GM21367 (cell line): Measurements from ENCODE around the gene TXNRD2.
"Not testable (repeated sequence)": the region's sequence is repeated elsewhere in the genome, so short reads cannot be mapped to it uniquely, and the experiment has no call there.

Experiments used
- ATAC-seq: cut with Tn5 transposase; IDR thresholded peaks from one replicate; pipeline ENCODE4 v1.9.1; 2021; ENCODE audit not compliant: unreplicated experiment

Gene TXNRD2

DNA sequence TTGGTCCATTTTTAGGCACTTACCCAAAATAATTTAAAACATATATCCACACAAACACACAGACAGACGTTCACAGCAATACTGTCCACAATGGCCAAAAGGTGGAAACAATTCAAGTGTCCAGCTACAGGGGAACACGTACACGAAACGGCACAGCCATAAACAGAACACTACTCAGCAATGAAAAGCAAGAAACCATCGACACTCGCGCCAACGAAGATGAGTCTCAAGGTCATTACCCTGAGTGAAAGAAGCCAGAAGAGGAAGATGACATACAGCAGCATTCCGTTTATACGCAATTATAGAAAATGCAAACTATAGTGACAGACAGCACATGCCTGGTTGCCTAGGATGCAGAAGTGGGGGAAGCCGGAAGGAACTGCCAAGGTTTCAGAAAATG lies 13.4 kb downstream of the TXNRD2 start:
- no peak for ATAC-seq

DNA sequence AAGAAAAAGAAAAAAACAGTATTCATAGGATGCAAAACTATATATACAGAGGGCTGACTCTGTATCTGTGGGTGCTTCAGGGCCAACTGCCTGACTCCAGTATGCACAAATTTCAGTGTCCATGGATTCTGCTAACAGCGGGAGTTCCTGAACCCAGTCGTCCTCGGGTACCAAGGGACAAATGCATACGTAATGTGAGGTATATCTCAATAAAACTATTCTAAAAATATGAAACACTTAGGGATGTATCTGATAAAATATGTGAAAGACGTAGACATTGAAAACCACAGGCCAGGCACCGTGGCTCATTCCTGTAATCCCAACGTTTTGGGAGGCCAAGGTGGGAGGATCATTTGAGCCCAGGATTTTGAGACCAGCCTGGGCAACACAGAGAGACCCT lies 13.9 kb downstream of the TXNRD2 start:
- ATAC-seq = no peak

DNA sequence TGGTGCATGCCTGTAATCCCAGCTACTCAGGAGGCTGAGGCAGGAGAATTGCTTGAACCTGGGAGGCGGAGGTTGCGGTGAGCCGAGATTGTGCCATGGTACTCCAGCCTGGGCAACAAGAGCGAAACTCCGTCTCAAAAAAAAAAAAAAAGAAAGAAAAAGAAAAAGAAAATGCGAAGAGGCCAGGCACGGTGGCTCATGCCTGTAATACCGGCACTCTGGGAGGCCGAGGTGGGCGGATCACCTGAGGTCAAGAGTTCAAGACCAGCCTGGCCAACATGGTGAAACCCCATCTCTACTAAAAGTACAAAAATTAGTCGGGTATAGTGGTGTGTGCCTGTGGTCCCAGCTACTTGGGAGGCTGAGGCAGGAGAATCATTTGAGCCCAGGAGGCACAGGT lies 15.6 kb downstream of the TXNRD2 start:
- ATAC-seq = not testable (repeated sequence)

DNA sequence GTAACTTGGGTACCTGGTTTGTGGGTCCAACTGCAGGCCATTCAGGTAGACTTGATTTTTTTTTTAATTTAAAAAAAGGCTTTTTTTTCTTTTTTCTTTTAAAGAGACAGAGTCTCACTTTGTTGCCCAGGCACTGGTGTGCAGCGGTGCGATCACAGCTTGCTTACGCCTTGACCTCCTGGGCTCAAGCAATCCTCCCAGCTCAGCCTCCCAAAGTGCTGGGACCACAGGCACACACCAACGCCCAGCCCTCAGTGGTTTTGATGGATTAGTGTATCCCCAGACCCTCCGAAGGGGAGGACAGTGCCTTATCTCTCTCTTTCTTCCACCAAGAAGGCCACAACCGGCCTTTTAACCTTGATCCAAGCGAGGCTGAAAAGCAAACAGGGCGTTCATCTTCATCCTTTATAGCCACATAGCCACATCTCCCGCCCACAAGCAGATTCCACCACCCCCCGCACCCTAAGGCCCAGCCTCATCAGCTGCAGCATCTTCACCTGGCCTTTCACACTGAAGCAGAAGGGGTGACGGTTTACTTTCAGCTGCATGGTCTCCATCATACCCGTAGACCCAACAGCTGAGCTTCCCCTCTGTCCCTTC lies 17.6 kb downstream of the TXNRD2 start:
- ATAC-seq = no peak

DNA sequence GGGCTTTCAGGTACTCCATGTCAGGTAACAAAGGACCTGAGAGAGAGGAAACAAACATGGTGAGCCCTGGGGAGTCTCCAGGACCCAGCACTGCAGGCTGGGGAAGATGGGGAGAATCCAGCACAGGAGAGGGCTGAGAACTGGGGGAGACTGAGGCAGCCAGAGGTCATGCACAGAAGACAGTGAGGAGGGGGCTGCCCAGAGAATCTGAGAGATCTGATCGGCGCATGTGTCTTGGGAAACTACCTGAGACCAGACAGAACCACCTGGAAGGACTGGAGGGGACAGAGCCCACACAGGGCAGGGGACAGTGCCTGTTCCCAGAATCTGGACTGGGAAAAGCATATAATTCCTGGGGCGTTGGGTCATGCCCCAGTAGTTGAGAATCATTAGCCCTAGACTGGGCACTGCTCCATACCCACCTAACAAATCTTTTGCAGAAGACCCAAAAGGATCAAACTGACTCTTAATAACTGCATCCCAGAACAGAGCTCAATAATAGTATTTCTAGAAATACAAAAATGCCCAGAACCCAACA lies 20.0 kb downstream of the TXNRD2 start:
- ATAC-seq = no peak

DNA sequence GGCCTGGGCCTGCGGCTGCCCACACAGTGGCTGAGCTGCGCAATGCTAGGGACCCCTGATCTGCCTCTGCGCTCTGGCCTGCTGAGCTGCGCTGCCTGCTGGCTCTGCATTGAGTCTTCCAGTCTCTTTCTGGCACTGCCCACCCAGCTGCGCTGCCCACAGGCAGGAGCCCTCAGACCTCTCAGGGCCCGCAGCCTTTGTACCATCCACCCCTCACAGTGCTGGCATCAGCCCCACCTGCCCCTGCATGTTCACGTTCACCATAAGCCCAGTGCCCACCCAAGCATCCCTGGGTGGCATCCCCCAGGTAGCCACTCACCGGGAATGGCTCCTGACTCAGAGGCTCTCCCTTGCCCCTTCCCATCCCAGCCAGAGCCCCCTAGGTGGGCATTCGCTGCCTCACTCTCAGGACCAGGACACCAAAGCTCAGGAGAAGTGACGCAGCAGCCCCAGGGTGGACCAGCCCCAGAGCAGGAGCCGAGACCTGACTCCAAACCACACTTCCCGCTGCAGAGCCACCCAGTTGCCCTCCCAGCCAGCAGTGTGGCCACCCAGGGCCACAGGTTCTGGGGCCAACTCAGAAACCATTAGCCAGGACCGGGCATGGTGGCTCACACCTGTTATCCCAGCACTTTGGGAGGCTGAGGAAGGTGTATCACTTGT lies 21.8 kb downstream of the TXNRD2 start:
- ATAC-seq = no peak

DNA sequence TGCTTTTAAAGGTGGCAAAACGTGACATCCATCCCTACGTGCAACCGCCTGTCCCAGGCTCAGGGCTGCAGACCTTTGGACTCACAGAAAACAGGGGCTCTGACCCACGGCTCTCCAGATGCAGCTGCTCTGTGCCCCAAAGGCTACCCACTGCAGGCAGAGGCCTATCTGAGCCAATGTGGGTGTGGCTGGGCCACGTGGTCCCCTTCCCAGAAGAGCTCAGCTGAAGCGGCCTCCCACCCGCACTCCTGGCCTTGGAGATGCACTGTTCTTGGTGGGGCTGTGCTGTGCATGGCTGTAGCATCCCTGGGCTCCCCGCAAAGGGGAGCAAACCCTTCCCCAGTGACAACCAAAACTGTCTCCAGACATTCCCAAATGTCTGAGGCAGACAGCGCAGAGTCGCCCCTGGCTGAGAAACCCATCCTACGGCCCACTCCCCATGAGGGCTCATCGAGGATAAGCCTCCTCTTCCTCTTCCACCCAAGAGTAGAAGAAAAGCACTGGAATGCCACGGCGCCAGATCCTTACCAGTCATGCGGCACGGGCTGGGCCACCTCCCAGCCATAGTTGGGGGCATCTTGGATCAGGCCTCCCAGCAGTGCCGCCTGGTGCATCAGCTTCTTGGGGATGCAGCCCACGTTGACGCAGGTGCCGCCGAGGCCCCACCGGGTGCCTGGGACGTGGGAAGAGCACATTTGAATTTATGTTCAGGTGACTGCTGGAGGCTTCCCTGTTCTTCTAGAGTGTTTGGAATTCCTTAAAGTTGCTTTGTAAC lies 23.1 kb downstream of the TXNRD2 start:
- no peak for ATAC-seq

DNA sequence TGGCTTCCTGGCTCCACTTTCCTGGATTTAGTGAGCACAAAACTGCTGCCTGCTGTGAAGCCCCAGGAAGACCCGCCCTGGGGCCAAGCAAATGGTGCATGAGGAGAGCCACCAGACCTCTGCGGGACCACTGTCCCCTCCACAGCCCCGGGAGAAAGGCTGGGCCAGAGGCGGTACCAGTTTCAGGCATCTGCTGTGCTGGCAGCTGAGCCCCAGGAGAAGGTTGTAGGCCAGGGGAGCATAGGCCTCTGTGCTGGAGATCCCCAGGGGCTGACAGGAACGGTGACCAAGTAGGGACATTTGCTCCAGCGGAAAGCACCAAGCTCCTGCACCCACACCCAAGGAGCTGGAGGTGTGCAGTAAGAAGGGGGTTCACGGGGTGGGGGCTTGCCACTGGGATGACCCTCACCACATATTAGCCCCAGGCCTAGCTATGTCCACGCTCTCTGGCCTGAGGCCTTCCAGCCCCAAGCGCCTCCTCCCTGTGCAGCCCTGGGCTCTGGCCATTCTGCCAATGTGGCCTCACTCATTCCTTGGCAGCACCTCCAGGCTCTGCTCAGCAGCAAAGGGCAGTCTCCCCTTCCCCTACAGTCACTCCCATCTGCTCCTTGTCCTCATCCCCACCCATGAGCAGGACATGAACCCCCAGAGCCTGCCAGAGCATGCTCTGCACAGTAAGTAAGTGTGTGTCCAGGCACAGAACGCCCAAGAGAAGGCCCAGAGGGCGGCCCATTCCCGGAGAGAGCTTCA lies 24.1 kb downstream of the TXNRD2 start:
- ATAC-seq = no peak

DNA sequence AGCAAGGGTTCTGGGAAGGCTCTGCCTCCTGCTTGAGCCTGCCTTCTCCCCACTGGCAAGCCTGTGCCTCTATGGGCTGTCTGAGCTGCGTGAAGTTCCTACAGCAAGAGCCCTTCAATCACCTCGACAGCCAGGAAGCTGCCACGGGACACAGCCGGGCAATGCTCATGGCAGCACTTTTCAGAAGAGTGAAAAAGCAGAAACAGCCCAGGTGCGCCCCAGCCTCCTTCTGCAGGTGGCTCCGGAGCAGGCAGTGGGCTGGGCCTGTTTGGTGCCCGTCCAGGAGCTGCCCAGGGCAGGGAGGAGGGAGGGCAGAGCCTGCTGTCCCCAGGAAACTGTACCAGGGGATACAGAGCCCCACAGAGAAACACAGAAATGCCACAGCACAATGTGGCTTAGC lies 24.7 kb downstream of the TXNRD2 start:
- ATAC-seq = no peak

DNA sequence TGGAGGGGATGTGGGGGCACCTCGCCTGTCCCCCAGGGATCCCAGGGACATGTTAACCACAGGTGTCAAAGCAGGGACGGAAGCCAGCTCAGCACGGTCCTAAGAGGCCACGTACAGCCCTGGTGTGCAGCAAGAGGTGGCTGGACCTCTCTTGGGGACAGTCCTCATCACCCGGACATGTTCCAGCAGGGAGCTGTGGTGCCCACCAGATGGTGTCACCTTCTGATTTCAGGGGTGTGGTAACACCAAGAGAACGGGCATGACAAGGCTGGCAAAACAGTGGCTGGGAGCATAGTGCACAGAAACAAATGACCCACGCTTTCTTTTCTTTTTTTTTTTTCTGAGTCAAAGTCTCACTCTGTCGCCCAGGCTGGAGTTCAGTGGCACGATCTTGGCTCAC lies 25.6 kb downstream of the TXNRD2 start:
- ATAC-seq = no peak

DNA sequence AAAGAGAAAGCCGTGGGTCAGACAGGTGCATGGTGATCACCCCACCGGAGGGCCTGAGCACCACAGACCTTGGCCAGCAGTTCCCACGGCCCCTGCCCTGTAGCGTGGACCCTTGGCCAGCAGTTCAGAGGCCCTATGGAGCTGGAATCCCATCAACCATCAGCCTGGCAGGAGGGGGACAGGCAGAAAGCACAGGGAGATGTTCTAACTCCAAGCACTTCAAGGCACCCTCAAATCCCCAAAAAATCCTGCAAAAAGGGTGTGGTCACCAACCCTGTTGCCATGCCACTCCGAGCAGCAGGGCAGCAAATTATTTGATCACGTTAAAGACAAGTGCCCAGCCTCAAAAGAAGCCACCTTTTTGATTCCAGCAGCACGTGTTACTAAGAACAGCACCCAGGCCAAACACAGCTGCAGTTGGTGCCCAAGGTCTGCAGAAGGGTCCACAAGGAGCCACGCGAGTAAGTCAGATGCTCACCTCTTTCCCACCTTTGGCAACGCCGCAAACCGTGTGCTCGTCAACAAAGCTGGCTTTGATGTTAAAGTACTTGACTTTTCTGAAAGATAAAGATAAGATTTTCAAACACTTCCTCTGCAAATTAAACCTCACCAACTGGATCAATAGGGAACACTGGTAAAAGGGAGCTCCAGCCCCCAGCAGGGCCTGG lies 26.2 kb downstream of the TXNRD2 start:
- no peak for ATAC-seq

DNA sequence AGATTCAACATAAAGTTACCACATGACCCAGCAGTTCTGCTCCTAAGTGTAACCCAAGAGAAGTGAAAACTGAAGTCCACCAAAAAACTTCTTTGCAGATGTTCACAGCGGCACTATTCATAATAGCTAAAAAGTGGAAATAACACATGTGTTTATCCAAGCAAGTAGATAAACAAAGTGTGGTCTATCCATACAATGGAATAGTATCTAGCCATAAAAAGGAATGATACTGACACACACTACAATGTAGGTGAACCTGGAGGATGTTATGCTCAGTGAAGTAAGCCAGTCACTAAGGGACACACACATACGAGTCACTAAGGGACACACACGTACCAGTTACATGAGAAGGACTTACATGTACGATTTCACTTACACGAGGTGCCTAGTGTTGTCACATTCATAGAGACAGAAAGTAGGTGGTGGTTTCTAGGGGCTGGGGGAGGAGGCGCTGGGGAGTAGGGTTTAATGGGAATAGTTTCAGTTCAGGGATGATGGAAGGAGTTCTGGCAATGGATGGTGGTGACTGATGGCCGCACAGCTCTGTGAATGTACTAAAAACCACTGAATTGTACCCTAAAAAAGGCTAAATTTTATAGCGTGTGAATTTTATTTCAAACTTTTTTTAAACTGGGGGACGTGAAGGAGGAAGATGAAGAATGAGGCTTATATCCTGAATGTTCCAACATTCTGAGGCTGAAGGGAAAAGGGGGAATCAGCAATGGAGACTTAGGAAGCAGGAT lies 27.2 kb downstream of the TXNRD2 start:
- ATAC-seq = no peak

DNA sequence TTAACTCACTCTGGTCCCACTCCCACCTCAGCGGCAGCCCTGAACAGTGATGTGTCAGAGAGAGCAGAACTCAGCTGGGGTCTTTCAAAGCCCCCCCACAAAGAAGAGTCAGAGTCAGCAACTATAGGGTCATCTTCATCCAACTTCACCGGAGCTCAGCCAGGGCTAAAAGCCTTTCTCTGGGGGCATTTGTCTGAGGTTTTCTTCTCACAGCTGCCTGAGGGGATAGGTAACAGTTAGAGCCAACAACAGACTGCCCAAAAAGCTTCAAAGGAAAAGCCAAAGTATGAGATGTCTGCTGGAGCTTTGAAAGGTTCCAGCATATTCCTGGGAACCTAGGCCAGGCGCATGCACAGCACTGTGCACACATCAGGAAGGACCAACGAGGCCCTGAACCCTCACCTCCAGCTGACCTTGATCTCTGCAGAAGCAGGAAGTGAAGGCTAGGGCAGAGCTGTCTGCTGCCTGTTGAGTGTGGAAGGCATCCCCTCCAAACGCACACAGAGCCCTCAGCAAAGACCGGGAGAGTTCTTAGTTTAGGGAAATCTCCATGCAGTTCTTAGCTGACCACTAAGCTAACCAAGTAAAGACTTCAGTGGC lies 28.2 kb downstream of the TXNRD2 start:
- no peak for ATAC-seq

DNA sequence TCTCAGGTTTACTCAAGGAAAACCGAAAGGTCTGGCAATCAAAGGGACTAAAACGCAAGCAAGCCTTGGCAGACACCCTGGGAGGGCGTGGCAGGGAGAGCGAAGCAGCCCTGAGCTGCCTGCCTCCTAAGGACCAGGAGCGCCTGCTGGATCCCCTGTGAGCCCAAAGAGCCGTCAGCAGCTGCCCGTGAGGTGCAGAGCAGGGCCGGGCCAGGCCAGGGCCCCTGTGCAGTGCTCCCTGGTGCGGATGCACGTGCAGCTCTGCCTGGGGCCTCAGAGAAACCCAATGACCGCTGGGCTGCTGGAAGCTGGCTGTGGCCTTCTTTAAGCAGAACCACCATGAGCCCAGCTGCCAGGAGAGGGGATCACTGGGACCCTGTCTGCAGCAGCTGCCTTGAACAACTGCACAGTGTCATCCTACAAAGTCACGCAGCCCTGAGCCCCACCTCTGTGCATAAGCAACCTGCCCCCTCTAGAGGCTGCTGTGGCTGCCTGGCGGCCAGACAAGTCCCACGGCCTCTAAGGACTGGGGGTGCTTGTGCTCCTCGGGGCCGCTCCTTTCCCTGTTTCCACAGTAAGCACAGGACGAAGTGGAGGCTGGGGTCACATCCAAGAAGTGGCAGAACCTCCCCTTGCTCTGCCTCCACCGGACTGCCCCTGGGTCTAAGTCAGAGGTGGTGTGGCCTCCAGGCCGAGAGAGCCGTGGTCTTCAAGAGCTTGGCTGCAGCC lies 29.2 kb downstream of the TXNRD2 start:
- ATAC-seq = no peak

DNA sequence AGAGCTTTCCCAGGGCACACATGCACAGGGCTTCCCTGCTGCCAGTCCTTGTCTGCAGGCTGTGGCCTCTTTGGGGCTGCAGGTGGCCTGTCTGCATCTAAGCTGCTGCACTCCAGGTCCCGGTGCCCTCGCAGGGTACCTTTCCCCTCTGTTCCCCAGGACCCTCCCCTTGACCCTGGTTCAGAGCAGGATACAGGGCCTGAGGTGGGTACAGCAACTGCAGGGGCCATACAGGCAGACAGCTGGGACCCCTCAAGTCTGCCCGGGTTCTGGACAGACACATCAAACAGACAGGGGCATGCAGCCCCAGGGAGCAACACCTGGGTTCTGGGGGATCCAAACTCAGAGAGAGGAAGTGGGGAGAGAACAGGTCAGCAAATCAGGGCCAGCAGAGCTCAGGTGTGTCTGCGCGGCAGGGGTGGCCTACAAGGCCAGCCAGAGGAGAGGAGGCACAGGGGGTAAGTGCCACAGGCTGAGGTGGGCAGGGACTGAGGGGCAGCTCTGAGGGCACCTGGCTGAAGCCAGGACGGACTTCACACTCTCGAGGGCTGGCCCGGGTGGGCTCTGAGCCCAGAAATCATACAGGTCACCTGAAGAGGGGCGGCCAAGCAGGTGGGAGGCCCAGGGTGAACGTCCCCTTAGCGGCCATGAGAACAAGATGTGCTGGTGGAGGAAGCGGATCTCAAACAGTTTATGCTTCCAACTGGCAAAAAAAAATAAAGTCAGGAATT lies 29.9 kb downstream of the TXNRD2 start:
- no peak for ATAC-seq

DNA sequence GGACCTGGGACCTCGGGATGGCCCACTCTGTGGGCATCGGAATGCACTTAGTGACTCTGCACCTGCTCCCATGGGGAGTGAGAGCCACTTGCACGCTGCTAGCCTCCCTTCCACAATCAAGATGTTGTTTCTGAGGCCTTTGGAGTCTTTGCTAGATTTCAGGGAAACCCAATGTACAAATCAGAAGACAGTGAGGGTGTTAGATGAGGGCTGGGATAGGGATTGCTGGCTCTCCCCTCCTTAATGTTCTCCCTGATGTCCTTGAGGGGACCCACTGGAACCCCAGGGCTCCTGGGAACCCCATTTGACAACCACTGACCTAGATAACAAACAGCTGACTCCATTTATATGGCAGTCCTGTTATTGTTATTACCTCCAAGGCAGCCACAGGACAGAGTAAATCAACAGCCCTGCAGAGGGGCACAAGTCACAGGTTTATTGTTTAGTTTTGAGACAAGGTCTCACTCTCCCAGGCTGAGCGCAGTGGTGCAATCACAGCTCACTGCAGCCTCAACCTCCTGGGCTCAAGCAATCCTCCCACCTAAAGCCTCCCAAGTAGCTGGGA lies 31.4 kb downstream of the TXNRD2 start:
- no peak for ATAC-seq

DNA sequence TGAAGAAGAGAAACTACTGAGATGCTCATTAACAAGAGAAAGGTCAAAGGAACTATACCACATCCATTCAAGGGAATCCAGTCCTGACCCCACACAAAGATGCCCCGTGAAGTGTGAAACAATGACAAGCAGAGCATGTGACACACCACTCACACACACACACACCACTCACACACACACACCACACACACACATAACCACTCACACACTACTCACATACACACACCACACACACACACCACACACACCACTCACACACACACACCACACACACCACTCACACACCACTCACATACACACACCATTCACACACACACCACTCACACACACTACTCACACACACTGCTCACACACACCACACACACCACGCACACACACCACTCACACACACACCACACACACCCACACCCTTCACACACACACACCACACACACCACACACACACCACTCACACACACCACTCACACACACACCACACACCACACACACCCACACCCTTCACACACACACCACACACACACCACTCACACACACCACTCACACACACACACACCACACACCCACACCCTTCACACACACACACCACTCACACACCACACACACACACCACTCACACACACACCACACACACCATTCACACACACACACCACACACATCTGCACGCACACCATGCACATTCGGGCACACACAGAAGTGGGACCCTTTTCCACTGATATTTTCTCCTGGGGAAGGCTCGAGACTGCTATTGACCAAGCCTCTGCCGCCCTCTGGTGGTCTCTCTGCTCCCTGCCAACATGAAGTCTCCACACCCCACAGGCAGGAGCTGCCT lies 32.1 kb downstream of the TXNRD2 start:
- no peak for ATAC-seq
